PFSK-1 (cell line): ENCODE results near the gene MYL10.

Experiments
- FOXP2 ChIP-seq: optimal IDR thresholded peaks from 2 replicates; pipeline ENCODE3; 2011; ENCODE audit warnings: borderline replicate concordance, control low read depth, inconsistent platforms; ENCODE audit not compliant: insufficient read depth; ENCODE audit errors: extremely low read length, extremely low read depth
- POLR2AphosphoS5 ChIP-seq: IDR thresholded peaks from 2 replicates; pipeline ENCODE4 v1.6.1; 2012; ENCODE audit warnings: low read depth, mild to moderate bottlenecking, control low read depth, low read length, moderate library complexity
- SIN3A ChIP-seq: IDR thresholded peaks from 2 replicates; pipeline ENCODE4 v1.6.1; 2012; ENCODE audit warnings: mild to moderate bottlenecking, low read length, moderate library complexity, borderline replicate concordance; ENCODE audit not compliant: insufficient read depth
- TAF1 ChIP-seq: IDR thresholded peaks from 2 replicates; pipeline ENCODE4 v1.6.1; 2012; ENCODE audit warnings: low read length, control low read depth, borderline replicate concordance; ENCODE audit not compliant: insufficient read depth
- TF ChIP-seq, protein P1 (sequence below), 2 experiments: IDR thresholded peaks; 2 replicates each; pipeline versions ENCODE4 v1.6.1 to v1.8.0; 2011 to 2012; ENCODE audit warnings: low read depth in 2 of 2, low read length in 2 of 2, control low read depth in 1 of 2, inconsistent platforms in 1 of 2, mild to moderate bottlenecking in 1 of 2, moderate library complexity in 1 of 2; ENCODE audit not compliant: insufficient read depth in 1 of 2

The MYL10 gene

GRCh38 chr7:101669307-101669706 lies 40.2 kb upstream of the MYL10 start:
- TF ChIP-seq POLR2AphosphoS5 (no peak), SIN3A (no peak), TAF1 (no peak), FOXP2 (no peak)
- TF ChIP-seq, protein P1, sequence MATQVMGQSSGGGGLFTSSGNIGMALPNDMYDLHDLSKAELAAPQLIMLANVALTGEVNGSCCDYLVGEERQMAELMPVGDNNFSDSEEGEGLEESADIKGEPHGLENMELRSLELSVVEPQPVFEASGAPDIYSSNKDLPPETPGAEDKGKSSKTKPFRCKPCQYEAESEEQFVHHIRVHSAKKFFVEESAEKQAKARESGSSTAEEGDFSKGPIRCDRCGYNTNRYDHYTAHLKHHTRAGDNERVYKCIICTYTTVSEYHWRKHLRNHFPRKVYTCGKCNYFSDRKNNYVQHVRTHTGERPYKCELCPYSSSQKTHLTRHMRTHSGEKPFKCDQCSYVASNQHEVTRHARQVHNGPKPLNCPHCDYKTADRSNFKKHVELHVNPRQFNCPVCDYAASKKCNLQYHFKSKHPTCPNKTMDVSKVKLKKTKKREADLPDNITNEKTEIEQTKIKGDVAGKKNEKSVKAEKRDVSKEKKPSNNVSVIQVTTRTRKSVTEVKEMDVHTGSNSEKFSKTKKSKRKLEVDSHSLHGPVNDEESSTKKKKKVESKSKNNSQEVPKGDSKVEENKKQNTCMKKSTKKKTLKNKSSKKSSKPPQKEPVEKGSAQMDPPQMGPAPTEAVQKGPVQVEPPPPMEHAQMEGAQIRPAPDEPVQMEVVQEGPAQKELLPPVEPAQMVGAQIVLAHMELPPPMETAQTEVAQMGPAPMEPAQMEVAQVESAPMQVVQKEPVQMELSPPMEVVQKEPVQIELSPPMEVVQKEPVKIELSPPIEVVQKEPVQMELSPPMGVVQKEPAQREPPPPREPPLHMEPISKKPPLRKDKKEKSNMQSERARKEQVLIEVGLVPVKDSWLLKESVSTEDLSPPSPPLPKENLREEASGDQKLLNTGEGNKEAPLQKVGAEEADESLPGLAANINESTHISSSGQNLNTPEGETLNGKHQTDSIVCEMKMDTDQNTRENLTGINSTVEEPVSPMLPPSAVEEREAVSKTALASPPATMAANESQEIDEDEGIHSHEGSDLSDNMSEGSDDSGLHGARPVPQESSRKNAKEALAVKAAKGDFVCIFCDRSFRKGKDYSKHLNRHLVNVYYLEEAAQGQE (IDR thresholded peaks at IDR 0.05; ENCODE audit: insufficient read depth in 1 of 2, low read depth in 2 of 2, low read length in 2 of 2) = no peak

DNA sequence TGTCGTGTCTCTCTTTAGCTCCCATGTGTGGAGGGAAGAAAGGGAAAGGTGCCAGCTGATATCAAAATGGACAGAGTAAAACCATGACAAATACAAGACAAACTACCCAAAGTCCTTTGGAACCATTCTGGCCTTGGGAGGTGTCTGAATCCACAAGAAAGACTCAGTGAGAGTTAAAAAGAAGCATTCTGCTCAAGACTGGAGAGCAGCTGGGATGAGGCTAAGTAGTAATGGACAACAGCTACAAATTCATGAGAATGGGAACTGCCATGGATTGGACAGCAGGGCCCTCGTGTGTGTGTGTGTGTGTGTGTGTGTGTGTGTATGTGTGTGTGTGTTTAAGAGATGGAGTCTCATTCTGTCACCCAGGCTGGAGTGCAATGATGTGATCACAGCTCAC lies 39.6 kb upstream of the MYL10 start:
- TF ChIP-seq, protein P1 (IDR thresholded peaks at IDR 0.05; ENCODE audit: insufficient read depth in 1 of 2, low read depth in 2 of 2, low read length in 2 of 2) = no peak
- no peak for TF ChIP-seq TAF1
- no peak for TF ChIP-seq FOXP2
- TF ChIP-seq POLR2AphosphoS5 = no peak
- TF ChIP-seq SIN3A = no peak

DNA sequence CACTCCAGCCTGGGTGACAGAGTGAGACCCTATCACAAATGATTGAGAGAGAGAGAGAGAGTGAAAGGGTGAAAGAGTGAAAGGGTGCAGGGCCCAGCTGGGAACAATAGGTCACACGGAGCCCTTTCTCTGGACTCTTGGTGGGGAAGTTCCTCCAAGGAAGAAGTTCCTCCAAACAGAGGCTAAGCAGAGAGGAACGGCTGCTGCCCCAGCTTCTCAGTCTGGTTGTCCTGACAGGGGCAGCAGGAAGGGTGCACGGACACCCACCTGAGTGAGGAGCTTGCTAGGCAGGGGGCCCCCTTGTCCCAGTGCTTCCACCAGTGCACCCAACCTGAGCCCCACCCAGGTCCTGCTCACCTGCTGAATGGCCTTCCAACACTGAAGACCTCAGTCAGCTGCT lies 38.8 kb upstream of the MYL10 start:
- TF ChIP-seq, protein P1 (IDR thresholded peaks at IDR 0.05; ENCODE audit: insufficient read depth in 1 of 2, low read depth in 2 of 2, low read length in 2 of 2) = no peak
- TF ChIP-seq TAF1 (no peak), POLR2AphosphoS5 (no peak), FOXP2 (no peak), SIN3A (no peak)

DNA sequence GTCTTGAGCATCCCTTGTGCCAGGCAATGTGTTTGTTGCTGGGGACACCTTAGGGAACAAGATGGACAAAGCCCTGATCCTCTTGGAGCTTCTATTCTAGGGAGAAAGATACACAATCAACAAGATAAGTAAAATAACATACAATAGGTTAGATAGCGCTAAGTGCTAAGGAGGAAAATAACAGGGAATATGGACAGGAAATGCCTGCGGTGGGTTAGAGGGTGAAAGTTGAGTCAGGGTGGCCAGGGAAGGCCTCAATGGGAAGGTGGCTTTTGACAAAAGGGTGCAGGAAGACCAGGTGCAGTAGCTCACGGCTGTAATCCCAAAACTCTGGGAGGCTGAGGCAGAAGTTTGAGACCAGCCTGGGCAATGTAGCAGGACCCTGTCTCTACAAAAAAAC lies 38.3 kb upstream of the MYL10 start:
- TF ChIP-seq, protein P1 (IDR thresholded peaks at IDR 0.05; ENCODE audit: insufficient read depth in 1 of 2, low read depth in 2 of 2, low read length in 2 of 2) = no peak
- TF ChIP-seq FOXP2 (no peak), SIN3A (no peak), TAF1 (no peak), POLR2AphosphoS5 (no peak)

DNA sequence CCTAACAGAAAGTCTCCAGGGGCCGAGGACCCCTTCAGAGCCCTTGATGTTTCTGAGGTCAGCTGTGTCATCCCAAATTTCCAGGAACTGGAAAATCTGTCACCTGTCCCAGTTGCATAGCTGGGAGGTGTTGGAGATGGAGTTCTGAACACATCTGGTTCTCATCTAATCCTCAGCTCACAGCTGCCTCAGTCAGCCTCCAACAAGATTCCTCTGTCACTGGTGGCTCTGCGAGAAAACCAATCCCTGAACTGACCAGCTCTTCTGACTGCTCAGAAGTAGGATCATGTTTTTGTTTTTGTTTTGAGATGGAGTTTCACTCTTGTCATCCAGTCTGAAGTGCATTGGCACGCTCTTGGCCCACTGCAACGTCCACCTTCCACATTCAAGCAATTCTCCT lies 37.6 kb upstream of the MYL10 start:
- no peak for TF ChIP-seq TAF1
- TF ChIP-seq, protein P1 (IDR thresholded peaks at IDR 0.05; ENCODE audit: insufficient read depth in 1 of 2, low read depth in 2 of 2, low read length in 2 of 2) = no peak
- no peak for TF ChIP-seq SIN3A
- TF ChIP-seq POLR2AphosphoS5 = no peak
- no peak for TF ChIP-seq FOXP2
